Endothelial cell of umbilical vein (primary cell): ENCODE results near the gene MIS18A.

Source experiments
- POLR2A ChIP-seq: IDR thresholded peaks from 2 replicates; pipeline ENCODE4 v1.6.1; 2012; ENCODE audit warnings: low read depth, mild to moderate bottlenecking, control low read depth, low read length
- TF ChIP-seq, protein P1 (sequence below): IDR thresholded peaks from 2 replicates; pipeline ENCODE4 v1.6.1; 2011; ENCODE audit not compliant: insufficient read depth, insufficient read length

DNA sequence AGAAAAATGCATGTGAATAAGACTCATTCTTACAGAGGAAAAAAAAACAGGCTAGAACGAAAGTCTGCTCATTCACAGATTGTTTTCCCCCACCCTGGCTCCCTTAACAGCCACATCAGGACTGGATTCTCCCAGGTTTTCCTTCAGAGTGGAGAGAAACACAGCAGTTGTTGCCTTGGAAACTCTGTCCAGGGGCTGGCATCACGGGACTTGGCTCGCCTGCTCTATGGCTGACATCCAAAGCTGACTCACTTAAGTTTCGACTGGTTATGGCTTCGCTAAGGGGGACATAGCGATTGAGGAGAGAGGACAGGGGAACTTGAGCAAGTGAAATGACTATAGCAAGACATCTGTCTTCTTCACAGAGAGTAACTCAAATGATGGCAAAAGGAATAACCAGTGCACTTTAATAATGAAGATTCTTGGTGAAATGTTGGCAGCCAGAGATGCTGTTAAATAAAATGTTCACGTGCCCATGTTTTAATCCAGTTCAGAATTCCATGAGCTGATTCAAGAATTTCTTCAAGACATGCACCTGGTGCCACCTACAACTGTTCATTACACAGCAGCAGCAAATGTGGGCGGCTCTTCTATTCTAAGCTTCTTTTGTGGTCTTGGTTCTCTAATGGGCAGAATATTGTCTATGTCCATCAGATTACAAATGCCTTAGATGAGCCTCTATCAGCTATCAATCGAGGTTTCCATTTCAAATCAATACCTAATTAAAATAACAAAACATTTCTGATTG, 21.8 kb downstream of the MIS18A start:
- TF ChIP-seq POLR2A, result no peak
- TF ChIP-seq, protein P1, sequence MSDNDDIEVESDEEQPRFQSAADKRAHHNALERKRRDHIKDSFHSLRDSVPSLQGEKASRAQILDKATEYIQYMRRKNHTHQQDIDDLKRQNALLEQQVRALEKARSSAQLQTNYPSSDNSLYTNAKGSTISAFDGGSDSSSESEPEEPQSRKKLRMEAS, result no peak
